NCI-H1436 treated with DMSO at 0.1 percent for 48 hours (cell line): ENCODE data around the gene RALB.
A peak's percentile ranks its signal among the peaks of the same experiment; 100 is the strongest.

Source experiments
- DNase-seq: peaks from one replicate; lab custom pipeline; 2025; lab: John Stamatoyannopoulos, UW

RALB gene, protein sequence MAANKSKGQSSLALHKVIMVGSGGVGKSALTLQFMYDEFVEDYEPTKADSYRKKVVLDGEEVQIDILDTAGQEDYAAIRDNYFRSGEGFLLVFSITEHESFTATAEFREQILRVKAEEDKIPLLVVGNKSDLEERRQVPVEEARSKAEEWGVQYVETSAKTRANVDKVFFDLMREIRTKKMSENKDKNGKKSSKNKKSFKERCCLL

DNA sequence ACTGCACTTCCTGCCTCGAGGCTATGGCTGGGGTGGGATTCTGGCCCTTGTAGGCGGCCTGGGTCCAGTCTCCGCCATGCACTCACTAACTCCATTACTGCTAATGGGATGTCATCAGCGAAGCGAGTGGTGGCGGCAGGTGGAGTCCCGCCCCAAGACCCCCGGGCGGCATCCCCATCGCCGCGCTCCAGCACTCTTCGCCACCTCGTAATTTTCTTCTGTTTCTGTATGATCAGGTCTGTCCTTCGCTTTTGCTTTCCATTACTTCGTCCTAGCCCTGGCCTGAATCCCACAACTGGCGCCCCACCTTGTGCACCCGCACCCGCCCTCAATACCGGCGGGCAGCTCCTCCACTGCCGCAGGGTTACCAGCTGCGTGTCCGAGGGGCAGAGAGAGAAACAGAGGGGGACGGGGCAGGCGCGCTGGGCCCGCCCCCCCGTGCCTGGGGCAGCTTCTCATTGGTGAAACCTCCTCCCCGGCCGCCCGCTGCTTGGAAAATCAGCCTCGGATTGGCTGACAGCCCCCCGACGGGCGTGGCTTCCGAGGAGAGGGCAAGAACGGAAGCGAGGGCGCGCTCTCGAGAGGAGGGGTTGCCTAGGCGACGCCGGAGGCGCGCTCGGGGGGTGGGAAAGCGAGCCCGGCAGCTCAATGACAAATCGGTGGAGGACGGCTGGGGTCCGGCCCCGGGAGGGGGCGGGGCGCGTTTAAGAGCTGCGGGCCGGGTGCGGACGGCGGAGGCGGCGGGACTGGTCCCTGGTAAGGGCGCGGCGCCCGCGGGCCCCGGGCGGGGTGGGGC, at the start of gene RALB:
Gene RALB (plus strand): TSS at position 628 of the 796 bp plus-strand sequence. CDS start 25,813 bp downstream, outside the sequence.
- DNase-seq, result peak; percentile 86

DNA sequence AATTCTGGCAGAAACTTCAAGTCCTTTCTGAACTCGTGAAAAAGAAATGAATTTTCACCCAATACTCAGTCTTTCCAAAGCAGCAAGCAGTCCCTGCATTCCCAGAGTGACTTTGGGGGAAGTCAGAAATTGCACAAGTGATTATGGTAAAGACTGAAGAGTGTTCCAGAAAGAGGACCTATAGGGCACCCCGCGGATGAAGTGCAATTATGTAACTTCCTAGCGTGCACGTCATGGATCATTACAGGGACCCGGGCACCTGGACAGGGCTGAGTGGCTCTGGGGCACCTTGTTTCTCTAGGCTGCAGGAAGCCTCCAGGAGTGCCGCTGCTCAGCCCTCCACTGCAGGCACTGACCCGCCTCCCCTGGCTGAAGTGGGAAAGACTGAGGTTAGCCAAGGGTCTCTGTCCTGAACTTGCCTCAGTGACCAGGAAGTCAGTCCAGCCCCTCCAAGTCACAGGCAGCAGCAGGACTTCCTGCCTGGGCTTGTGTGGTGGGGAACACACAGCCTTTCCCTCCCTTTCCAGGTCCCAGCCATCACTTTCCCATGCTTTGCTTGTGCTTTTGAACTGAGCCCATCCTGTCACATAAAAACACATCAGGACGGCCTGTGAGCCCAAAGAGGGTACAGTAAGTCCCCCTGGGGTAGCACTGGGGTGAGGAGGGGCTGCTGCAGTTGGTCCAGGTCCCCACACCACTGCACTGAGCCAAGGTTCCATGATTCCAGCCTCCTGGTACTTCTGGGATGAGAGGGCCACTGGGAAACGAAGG, 49.2 kb upstream of the RALB start:
- DNase-seq, result no peak

DNA sequence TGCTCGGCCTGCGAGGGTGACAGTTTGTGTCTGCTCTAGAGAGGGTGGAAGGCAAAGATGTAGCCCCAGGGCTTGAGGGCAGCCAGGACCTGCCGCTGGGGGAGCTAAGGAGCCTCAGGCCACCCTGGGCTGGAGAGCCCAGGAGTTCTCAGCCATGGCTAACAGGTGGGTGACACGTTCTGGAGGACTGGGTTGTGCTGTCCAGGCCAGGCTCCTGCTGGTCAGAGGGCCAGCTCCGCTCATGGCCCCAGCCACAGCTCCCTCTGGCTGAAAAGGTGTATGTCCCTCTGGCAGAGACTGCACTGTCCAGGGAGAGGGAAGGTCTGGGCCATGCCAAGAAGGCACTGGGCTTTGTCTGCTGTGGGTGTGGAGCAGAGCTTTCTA, 48.6 kb upstream of the RALB start:
- DNase-seq, result no peak

DNA sequence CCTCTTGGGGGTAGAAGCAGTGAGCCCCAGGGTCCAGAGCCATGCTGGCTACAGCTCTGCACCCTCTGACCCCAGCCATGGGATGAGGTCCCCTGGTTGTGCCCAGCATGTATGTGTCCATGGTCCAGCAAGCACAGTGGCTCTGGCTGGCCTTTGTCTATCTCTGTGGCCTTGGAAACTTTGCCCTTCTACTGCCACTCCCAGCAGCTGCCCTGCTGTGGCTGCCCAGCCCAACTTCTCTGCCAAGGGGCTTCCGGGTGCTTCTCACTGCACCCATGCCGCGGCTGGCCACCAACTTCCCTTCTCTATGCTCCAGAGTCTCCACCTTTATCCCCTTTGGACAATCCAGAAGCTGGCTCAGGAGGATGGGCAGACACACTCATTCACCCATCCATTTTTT, 48.2 kb upstream of the RALB start:
- DNase-seq, result no peak

DNA sequence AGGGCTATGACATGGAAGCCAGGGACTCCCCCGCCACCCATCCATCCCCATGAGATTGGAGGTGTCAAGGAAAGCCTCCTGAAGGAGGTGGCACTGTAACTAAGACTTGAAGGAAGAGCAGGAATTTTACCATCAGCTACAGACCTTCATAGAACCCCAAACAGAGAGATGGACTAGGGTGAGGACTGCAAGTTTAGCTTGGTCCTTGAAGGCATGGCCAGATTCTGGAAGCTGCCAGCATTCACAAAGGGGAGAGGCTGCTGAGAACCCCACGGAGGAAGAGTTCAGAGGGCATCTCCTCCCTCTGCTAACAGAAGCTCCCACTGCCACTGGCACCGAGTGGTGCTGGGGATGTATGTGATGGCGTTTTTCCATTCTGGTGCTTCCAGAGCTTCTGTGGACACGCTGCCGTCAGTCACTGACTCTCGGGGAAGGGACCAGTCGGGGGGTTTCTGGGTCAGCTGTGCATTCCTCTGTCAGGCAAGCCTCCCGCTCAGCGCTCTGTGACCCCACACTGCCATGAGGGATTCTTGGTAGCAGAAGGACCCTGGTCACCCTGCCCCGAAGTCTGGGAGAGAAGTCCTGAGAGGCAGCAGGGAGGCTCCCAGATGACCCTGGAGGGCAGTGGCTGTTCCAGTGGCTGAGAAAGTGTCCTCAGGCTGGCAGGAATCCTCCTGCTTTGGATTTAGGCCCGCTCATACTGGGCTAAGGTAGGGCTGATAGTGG, 47.5 kb upstream of the RALB start:
- DNase-seq, result no peak

DNA sequence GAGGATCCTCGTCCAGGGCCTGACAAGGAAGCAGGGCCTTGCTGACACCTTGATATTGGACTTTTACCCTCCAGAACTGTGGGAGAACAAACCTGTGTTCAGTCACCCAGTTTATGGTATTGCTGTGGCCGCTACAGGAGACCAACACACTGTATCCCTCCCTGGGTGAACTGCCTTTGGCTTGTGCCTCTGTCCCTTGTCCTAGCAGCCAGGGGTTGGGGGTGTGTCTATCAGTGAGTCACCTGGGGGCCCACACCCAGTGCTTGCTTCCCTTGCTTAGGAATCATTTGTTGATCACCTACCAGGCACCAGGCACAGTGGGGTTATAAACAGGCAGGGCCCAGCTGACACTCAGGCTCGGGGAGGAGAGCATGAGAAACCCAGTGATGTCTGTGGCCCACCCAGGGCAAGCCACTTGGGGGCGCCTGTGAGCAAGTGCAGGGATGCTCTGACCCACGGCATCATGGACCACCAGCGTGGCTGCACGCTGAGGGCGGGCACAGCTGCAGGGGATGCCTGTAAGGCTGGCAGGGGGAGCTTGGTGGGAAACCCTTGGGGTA, 46.5 kb upstream of the RALB start:
- DNase-seq, result no peak

DNA sequence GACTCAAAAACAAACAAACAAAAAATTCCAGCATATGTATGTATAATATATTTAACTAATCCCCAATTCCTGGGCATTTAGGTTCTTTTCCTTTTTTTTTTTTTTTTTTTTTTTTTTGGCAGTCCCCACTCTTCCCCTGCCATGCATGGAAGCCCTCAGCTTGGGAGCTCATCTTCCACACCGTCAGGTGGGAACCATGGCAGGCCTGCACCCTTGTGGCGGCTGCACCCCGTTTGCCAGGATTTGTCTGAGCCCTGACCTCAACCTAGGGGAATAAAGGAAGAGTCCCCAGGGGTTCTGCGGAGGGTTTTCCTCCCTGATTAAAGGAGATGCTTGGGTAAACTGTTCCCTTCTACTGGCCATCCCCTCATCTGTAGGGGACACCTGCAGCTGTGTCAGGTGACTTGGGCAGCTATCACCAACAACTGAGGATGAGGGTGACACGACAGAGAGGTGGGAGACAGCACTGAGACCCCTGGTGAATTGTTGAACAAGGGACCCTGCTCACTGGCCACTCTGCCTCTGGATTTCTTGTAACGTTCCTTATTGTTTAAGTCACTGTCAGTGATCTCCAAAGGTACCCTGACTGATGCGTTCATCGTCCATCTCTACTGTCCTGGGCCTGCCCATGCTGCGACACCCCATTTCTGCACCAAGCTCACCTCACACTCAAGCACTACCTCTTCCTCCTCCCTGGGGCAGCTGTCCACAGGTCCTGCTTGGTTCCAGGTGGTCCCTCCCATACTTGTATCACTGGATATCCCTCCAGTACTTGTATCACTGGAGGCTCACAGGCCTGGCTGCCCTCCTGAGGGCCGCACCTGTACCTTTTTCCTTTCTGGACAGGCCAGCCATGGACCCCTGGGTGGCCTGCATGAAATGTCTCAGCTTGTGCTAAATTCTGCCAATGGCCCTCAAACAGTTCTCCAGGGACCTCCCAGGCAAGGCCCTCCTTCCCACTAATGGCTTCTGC, 44.0 kb upstream of the RALB start:
- no peak for DNase-seq

DNA sequence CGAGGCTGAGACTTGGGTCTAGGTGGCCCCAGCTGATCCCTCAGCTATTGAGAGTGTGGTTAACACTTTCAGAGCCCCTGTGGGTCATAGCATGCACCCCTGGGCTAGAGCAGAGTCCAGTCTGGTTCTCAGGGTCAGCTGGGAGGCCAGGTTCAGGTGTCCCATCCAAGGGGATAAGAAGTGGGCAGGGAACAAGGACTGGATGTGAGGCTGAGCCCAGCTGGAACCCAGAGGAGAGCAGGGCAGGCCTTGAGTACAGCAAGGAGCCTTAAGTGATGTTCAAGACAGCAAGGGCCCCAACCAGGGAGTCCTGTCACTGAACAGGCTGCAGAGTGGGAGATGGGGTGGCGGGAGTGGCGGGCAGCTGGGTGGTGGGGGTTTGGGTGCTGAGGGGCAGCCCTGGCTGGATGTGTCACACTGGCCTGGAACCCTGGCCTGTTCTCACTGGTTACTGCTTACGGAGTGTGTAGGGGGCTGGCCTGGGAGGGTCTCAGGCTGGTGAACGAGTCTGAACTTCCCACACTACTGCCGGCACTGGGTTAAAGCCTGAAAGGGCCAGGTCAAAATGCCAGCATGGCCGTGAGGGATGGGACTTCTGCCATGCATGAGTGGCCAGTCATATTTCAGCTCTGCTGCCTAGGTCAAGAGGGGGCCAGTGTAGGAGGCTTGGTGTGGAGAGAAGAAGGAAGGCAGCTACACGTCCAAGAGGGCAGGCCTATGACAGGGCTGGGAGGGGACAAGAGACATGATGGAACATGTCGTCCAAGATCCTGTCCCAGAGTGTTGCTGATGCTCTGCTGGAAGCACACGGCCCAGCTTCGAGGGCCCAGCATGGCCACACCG, 43.0 kb upstream of the RALB start:
- DNase-seq, result no peak

DNA sequence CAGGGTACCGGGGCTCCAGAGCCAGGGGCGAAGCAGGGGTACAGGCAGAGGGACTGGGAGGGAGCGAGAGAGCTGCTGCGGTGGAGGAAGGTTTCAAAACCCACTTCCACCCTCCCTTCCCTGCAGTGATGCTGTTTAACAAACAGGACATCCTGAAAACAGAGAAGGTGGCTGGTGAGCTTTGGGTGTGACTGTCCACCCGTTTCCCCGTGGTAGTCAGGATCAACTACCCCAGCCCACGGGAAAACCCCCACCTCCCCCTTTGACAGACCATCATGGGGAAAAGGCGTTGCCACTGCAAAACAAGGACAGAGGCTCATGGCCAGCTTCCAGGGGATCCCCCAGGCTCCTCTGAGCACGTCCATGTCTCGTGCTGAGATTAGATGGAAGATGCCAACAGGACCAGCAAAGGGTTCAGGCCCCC, 42.4 kb upstream of the RALB start:
- no peak for DNase-seq

DNA sequence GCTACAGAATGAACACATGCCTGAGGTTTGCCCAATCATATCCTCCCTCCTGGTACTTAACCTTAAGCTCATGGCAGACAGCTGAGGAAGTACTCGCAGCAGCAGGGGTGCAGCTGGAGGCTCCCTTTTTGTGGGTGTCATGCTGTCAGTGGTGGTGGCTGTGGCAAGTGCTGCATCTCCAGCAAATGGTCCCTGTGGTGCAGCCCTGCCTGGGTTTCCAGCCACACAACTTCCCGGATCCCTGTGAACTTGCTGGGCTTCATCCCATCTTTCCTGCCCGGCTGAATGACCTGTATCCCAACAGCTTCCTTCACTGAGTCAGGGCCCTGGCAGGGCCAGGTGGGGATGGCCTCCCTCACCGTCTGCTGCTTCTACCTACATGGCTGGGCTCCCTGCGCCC, 34.5 kb upstream of the RALB start:
- DNase-seq, result no peak

DNA sequence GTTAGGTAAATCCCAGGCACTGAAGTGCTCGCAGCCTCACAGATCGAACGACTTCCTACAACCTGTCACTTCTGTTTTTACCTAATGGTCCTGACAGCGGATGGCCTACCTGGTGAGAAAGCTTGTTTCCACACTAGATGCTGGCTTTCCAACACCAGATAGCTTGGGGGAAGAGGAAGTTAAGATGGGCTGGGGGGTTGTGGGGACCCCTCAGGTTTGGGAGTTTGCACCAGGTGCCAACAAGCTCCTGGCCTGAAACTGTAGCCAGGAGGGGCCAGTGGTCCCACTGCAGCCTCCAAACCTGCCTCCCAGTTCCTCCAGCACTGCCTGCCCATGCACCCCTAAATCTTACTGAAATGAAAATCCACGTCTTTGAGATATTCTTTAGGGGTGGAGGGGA, 33.4 kb upstream of the RALB start:
- no peak for DNase-seq

DNA sequence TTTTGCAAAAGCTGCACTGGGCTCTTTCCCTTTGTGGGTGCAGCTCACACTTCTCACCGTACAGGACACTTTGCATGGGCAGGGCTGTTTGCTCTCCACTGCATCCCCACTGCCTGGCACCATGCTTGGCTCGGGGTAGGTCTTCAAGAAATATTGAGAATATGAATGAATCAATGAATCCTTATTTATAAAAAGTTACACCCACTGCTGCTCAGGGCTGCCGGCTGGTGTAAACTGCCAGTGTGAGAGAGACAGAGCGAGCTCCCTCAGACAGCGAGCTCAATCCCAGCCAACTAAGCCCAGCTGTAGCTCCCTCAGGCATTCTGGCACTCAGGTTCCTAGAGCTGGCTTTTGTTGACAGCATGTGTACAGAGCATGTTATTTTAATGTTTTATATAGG, 32.9 kb upstream of the RALB start:
- DNase-seq, result no peak

DNA sequence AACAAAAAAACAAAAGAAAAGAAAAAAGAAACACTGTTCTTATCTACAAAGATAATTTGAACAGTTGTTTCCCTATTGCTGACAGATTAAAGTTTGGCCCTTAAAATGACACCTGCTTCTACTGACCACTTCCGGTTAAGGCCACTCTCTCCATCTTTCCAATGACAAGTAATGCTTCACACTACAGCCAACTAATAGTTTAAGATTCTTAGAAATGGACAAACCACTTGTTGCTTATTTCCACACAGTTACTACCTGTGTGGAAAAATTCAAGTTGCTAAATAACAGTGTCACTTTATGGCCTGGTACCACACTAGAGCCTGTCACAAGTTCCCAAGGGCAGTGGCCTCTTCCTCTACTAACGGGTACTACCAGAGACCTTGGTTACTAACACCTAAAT, 31.9 kb upstream of the RALB start:
- DNase-seq, result no peak

DNA sequence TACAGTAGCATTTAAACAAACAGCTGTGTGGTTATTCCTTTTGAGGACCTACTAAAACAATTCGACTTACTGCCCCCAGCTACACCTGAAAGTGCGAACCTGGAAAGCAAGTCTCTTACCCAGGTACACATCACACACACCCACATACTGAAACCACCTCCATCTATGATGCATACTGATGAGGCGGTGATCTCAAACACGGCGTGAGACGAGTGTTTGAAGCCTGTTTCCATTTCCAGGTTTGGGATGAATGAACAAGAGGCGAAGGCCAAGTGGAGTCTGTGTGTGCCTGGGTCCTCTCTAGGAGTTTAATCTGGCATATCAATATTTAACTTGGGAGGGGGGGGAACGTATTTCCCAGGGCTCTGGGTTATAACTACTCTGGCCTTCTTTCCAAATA, 31.0 kb upstream of the RALB start:
- no peak for DNase-seq

DNA sequence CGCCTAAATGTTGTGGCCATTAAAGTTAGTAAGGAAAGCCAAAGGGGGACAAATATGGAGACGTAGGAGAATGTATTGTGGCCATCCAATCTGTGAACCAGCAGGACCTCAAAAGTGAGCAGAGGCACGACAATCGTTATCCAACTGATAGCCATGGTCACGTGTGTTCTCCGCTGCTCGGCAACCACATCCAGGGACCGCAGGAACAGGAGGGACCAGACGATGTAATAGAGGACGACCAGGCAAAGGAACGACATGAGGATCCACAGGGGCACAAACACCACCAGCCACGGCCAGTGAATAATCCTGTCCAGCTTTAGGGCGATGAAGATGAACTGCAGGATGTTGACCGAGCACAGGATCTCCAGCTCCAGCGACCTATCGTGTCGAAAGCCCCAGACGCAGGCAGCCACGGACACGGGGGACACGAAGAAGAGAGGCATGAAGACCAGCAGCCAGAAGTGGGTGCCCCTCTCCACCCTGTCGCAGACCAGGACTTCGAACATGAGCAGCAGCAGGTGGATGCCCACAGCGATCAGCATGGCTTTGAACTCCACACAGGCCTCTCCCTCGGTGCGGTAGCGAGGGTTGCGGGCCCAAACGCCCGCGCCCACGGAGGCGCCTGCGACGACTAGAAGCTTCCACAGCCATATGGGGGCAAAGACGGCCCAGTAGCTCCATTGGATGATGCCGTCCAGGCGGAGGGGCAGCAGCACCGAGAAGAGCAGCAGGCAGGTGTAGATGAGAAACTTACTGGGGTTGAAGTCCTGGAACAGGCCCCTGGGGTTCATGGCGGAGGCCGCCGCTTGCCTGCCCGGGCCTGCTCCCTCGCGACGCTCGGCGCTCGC, 30.2 kb upstream of the RALB start:
- no peak for DNase-seq

DNA sequence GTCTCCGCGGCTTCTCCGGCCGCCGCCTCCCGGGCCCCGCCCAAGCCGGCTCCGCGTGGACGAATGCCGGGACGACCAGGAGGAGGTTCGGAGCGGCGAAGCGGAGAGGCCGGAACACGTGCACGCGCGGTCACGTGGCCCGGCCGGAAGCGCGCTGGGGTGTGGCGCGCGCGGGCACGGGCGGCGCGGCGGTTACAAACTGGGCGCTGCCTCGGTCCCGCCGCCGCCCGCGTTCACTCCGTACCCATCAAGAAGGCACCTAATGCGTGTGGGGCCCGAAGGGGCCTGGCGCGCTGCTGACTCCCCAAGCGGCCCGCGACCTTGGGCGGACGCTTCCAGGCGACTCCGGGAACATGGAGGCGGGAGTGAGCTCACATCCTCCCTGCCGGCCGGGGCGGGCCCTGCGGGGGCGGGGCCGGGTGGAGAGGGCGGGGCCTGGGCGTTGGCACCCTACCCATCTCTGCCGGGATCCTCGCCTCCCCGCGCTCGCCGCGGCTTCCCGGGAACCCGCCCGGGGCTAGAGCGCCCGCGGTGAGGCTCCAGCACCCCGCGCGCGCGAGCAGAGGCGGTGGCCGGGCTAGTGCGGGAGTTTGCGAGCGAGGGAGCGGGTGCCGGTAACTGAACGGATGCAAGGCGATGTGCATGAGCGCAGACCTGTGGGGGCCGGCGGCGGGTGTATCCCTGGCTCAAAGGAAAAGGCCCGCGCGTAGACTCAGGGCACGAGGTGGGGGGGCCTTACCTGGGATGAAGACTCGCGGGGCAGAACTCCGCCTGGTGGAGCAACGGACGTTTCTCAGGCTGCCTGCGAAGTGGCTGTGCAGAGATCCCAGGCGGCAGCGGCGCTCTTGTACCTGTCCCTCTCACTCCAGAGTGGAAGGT, 29.4 kb upstream of the RALB start, which contains the start of gene TMEM185B:
Gene TMEM185B (minus strand): TSS at position 367 of the 879 bp plus-strand sequence. CDS start 424 bp downstream, outside the sequence.
- DNase-seq, result peak; percentile 9

DNA sequence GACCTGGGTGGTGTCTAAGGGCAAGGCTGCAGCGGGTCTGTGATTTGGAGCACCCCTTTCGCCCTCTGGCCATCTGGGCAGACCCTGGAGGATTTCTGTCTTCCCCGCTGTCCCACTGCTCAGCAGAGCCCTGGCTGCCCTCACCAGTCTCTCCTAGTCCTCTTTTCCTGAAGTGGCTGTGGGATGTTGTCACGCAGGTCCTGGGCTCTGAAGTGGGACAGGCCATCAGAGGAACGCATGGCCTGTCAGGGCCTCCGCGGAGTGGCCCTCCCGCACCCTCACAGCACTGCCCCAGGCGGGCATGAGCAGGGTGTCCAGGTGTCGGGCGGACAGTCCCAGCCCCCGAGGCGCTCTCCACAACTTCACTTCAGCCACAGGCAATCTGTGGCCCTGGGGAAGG, 28.4 kb upstream of the RALB start:
- no peak for DNase-seq
